Vagina (tissue), 2 donors: ENCODE measurements around the gene NUAK1. TPM values are rescaled to one million over a fixed set of nuclear protein-coding genes. Genes with fewer than 3 reads are reported as not detected.
A peak's percentile ranks its signal among the peaks of the same experiment; 100 is the strongest.

Source experiments
- DNase-seq, 2 donors: peaks; one replicate each; pipeline ENCODE4 v3.0.0-alpha.2; 2017; ENCODE audit errors: extremely low spot score in 2 of 2
- H3K27ac ChIP-seq: fragments of 200-600 bp; sonication (generic); one replicate; pipeline ENCODE4 v1.5.1; 2019
- H3K27me3 ChIP-seq: fragments of 200-600 bp; sonication (generic); one replicate; pipeline ENCODE4 v1.5.1; 2019
- H3K36me3 ChIP-seq, 2 donors: fragments of 200-600 bp; sonication (generic); one replicate each; pipeline ENCODE4 v1.5.1; 2017 to 2019
- H3K4me1 ChIP-seq: fragments of 200-600 bp; sonication (generic); one replicate; pipeline ENCODE4 v1.5.1; 2019
- H3K4me3 ChIP-seq, 2 donors: fragments of 200-600 bp; sonication (generic); 1 replicate in 1 of 2; 2 replicates in 1 of 2; pipeline ENCODE4 v1.5.1; 2016 to 2019
- H3K9me3 ChIP-seq: fragments of 200-600 bp; sonication (generic); one replicate; pipeline ENCODE4 v1.5.1; 2019
- POLR2A ChIP-seq, 2 donors: fragments of 450-650 bp; IDR thresholded peaks; one replicate each; pipeline ENCODE4 v1.6.1; 2017; ENCODE audit warnings: antibody characterized with exemption in 2 of 2, mild to moderate bottlenecking in 2 of 2, moderate library complexity in 2 of 2
- POLR2AphosphoS5 ChIP-seq, 2 donors: sonication (generic); formaldehyde crosslinking; IDR thresholded peaks; one replicate each; pipeline ENCODE4 v1.9.0; 2017; ENCODE audit warnings: antibody characterized with exemption in 2 of 2, mild to moderate bottlenecking in 2 of 2, low read depth in 1 of 2; ENCODE audit not compliant: insufficient read depth in 1 of 2
- intact Hi-C: fragments of 100-400 bp; cut with DNase I; formaldehyde crosslinking; loops from one replicate; pipeline ENCODE4 v1.15.1; 2023
- total RNA-seq: library from RNA; depleted of rRNA; stranded (reverse); fragments of >200 nt; gene quantifications from one replicate; pipeline ENCODE4 v1.2.3, GENCODE V29; 2016
- TF ChIP-seq, protein P1 (sequence below), 3 experiments: fragments of 450-650 bp in 2 of 3; fragments of 200-600 bp in 1 of 3; sonication (generic) in 1 of 3; IDR thresholded peaks; one replicate each; pipeline ENCODE4 v1.5.1; 2017 to 2019; ENCODE audit warnings: antibody characterized with exemption in 3 of 3, mild to moderate bottlenecking in 2 of 3, moderate library complexity in 2 of 3

NUAK1 gene
- total RNA-seq, 1 donor from 2014 or later = 22.8 TPM

DNA sequence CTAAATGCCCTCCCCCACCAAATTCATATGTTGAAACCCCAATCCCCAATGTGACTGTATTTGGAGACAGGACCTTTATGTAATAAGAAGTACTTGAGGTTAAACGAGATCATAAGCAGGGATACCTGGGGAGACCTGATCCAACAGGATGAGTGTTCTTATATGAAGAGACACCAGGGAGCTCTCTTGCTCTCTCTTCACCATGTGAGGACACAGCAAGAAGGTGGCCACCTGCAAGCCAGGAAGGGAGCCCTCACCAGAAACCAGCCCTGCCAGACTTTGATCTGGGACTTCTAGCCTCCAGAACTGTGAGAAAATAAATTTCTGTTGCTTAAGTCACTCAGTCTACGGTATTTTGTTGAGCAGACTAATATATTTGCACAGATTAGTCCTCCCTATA is 113.6 kb downstream of the NUAK1 start:
- H3K27me3 ChIP-seq = no peaks in the 10 kb centered on the region
- H3K9me3 ChIP-seq = no peaks in the 10 kb centered on the region
- H3K4me3 ChIP-seq = no peak overlapping the region
- peak in 1 of 2 donors; percentile 10 for DNase-seq
- H3K36me3 ChIP-seq = no peaks in the 10 kb centered on the region
- no peak overlapping the region for H3K27ac ChIP-seq
- intact Hi-C loops = no loop called here
- TF ChIP-seq POLR2A (IDR thresholded peaks at IDR 0.05) (no peak), POLR2AphosphoS5 (IDR thresholded peaks at IDR 0.05; ENCODE audit: insufficient read depth in 1 of 2, low read depth in 1 of 2) (no peak)
- TF ChIP-seq, protein P1, sequence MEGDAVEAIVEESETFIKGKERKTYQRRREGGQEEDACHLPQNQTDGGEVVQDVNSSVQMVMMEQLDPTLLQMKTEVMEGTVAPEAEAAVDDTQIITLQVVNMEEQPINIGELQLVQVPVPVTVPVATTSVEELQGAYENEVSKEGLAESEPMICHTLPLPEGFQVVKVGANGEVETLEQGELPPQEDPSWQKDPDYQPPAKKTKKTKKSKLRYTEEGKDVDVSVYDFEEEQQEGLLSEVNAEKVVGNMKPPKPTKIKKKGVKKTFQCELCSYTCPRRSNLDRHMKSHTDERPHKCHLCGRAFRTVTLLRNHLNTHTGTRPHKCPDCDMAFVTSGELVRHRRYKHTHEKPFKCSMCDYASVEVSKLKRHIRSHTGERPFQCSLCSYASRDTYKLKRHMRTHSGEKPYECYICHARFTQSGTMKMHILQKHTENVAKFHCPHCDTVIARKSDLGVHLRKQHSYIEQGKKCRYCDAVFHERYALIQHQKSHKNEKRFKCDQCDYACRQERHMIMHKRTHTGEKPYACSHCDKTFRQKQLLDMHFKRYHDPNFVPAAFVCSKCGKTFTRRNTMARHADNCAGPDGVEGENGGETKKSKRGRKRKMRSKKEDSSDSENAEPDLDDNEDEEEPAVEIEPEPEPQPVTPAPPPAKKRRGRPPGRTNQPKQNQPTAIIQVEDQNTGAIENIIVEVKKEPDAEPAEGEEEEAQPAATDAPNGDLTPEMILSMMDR (IDR thresholded peaks at IDR 0.05) = no peak
- peaks cover 24% of the 10 kb centered on the region for H3K4me1 ChIP-seq

- Histone ChIP-seq H3K27ac (no peak overlapping the region), H3K4me3 (no peak overlapping the region), H3K27me3 (no peaks in the 10 kb centered on the region), H3K4me1 (peaks cover 22% of the 10 kb centered on the region), H3K9me3 (no peaks in the 10 kb centered on the region), H3K36me3 (no peaks in the 10 kb centered on the region)
- intact Hi-C loops = no loop called here
- no peak for DNase-seq
- TF ChIP-seq POLR2AphosphoS5 (IDR thresholded peaks at IDR 0.05; ENCODE audit: insufficient read depth in 1 of 2, low read depth in 1 of 2) = no peak
- TF ChIP-seq, protein P1 (IDR thresholded peaks at IDR 0.05) = no peak
- no peak for TF ChIP-seq POLR2A (IDR thresholded peaks at IDR 0.05)
Observed at GRCh38 chr12:106023039-106023438, 115.7 kb downstream of the NUAK1 start.

DNA sequence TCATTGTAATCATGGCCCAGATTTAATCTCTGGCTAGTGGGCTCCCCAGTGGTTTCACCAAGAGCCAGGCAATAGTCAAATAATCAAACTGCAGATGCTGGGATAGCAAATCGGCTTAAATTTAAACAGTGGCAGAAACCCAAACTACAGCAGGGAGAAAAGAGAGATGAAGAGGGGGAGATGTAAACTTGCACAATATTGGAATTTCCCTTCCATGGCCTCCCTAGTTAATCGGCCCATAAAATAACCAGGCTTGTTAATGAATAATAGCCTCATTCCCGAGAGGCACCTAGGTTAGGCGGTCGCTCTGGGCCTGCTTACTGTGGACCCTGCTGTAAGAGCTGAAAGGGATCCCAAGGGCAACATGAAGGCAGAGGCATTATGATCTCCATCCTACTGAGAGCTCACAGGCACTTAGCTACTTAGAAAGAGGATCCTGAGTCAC is 116.2 kb downstream of the NUAK1 start:
- TF ChIP-seq POLR2A (IDR thresholded peaks at IDR 0.05) (no peak), POLR2AphosphoS5 (IDR thresholded peaks at IDR 0.05; ENCODE audit: insufficient read depth in 1 of 2, low read depth in 1 of 2) (no peak)
- TF ChIP-seq, protein P1 (IDR thresholded peaks at IDR 0.05) = no peak
- Histone ChIP-seq H3K9me3 (no peaks in the 10 kb centered on the region), H3K4me1 (peaks cover 22% of the 10 kb centered on the region), H3K27me3 (no peaks in the 10 kb centered on the region), H3K27ac (no peak overlapping the region), H3K36me3 (no peaks in the 10 kb centered on the region), H3K4me3 (no peak overlapping the region)
- intact Hi-C loops = no loop called here
- no peak for DNase-seq

- no peak overlapping the region for H3K4me3 ChIP-seq
- no peak for DNase-seq
- TF ChIP-seq POLR2AphosphoS5 (IDR thresholded peaks at IDR 0.05; ENCODE audit: insufficient read depth in 1 of 2, low read depth in 1 of 2) = no peak
- TF ChIP-seq, protein P1 (IDR thresholded peaks at IDR 0.05) = no peak
- TF ChIP-seq POLR2A (IDR thresholded peaks at IDR 0.05) = no peak
- intact Hi-C loops = no loop called here
- no peaks in the 10 kb centered on the region for H3K36me3 ChIP-seq
- no peaks in the 10 kb centered on the region for H3K9me3 ChIP-seq
- peaks cover 22% of the 10 kb centered on the region for H3K4me1 ChIP-seq
- H3K27ac ChIP-seq = peak overlapping the region; percentile 25
- no peaks in the 10 kb centered on the region for H3K27me3 ChIP-seq
Observed at GRCh38 chr12:106021516-106021915, 117.2 kb downstream of the NUAK1 start.

DNA sequence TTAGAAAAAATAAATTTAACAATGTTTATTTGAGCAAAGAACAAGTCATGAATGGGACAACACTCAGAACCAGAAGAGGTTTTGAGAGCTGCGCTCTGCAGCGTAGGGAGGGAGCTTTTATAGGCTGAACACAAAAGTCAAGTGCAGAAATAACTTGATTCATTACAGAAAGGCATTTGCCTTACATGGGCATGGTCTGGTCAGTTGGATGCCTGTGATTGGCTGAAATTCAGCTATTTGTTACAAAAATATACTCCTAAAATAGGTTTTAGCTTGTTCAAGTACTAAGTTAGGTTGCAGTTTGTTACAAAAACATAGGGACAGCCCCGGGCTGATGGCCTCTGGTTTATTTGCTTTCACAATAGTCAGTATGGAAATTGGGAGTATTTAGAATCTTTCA is 118.0 kb downstream of the NUAK1 start:
- no peaks in the 10 kb centered on the region for H3K27me3 ChIP-seq
- intact Hi-C loops = no loop called here

More for the DNA sequence above, 118.0 kb downstream of the NUAK1 start:
- H3K27ac ChIP-seq = peak overlapping the region; percentile 42
- H3K9me3 ChIP-seq = no peaks in the 10 kb centered on the region
- no peaks in the 10 kb centered on the region for H3K36me3 ChIP-seq
- no peak for DNase-seq
- TF ChIP-seq, protein P1 (IDR thresholded peaks at IDR 0.05) = no peak
- TF ChIP-seq POLR2A (IDR thresholded peaks at IDR 0.05) = no peak
- TF ChIP-seq POLR2AphosphoS5 (IDR thresholded peaks at IDR 0.05; ENCODE audit: insufficient read depth in 1 of 2, low read depth in 1 of 2) = peak in 1 of 2 donors; percentile 17
- peaks cover 22% of the 10 kb centered on the region for H3K4me1 ChIP-seq
- no peak overlapping the region for H3K4me3 ChIP-seq
